GM23248 (cell line): ENCODE data around the gene MED22. TPM values are rescaled to one million over a fixed set of nuclear protein-coding genes. Genes with fewer than 3 reads are reported as not detected.
"Not testable (repeated sequence)": the region's sequence is repeated elsewhere in the genome, so short reads cannot be mapped to it uniquely, and the experiment has no call there.

Experiments used
- DNase-seq: peaks from one replicate; pipeline ENCODE4 v3.0.0-alpha.2; 2015
- H2AFZ ChIP-seq: fragments of 200-600 bp; sonication (generic); 2 replicates; pipeline ENCODE4 v1.6.1; 2016; ENCODE audit warnings: antibody characterized with exemption
- H3F3A ChIP-seq: fragments of 200-600 bp; sonication (generic); 2 replicates; pipeline ENCODE4 v1.6.1; 2016; ENCODE audit warnings: mild to moderate bottlenecking, antibody characterized with exemption, mixed run types; ENCODE audit not compliant: insufficient read depth
- H3K27ac ChIP-seq: fragments of 200-600 bp; sonication (generic); 2 replicates; pipeline ENCODE4 v1.5.1; 2016; ENCODE audit warnings: mild to moderate bottlenecking
- H3K27me3 ChIP-seq: fragments of 200-600 bp; sonication (generic); replicated peaks from 2 replicates; pipeline ENCODE4 v1.6.1; 2016; ENCODE audit warnings: mild to moderate bottlenecking; ENCODE audit not compliant: insufficient read depth
- H3K36me3 ChIP-seq: fragments of 200-600 bp; sonication (generic); 2 replicates; pipeline ENCODE4 v1.6.1; 2016; ENCODE audit warnings: low read depth, mild to moderate bottlenecking
- H3K4me1 ChIP-seq: fragments of 200-600 bp; sonication (generic); 2 replicates; pipeline ENCODE4 v1.6.1; 2016; ENCODE audit warnings: mild to moderate bottlenecking; ENCODE audit not compliant: insufficient read depth
- H3K4me2 ChIP-seq: fragments of 200-600 bp; sonication (generic); one replicate; pipeline ENCODE4 v1.6.1; 2016; ENCODE audit warnings: mild to moderate bottlenecking; ENCODE audit not compliant: unreplicated experiment
- H3K4me3 ChIP-seq: fragments of 200-600 bp; sonication (generic); 2 replicates; pipeline ENCODE4 v1.5.1; 2016; ENCODE audit warnings: mild to moderate bottlenecking
- H3K79me2 ChIP-seq: fragments of 200-600 bp; sonication (generic); 2 replicates; pipeline ENCODE4 v1.6.1; 2016; ENCODE audit warnings: mild to moderate bottlenecking; ENCODE audit not compliant: insufficient read depth
- H3K9ac ChIP-seq: fragments of 200-600 bp; sonication (generic); 2 replicates; pipeline ENCODE4 v1.6.1; 2016; ENCODE audit warnings: mild to moderate bottlenecking
- H3K9me2 ChIP-seq: fragments of 200-600 bp; sonication (generic); 2 replicates; pipeline ENCODE4 v1.6.1; 2016; ENCODE audit warnings: mixed run types, mild to moderate bottlenecking, moderate library complexity; ENCODE audit not compliant: insufficient read depth
- H3K9me3 ChIP-seq: fragments of 200-600 bp; sonication (generic); one replicate; pipeline ENCODE4 v1.6.1; 2017; ENCODE audit warnings: low read depth
- H4K20me1 ChIP-seq: fragments of 200-600 bp; sonication (generic); 2 replicates; pipeline ENCODE4 v1.6.0; 2016; ENCODE audit not compliant: insufficient read depth
- EZH2 ChIP-seq: fragments of 200-600 bp; sonication (generic); IDR thresholded peaks from 2 replicates; pipeline ENCODE4 v1.6.1; 2018; ENCODE audit warnings: antibody characterized with exemption, mild to moderate bottlenecking; ENCODE audit not compliant: insufficient read depth, poor library complexity, severe bottlenecking
- EZH2phosphoT487 ChIP-seq: fragments of 200-600 bp; sonication (generic); IDR thresholded peaks from 2 replicates; pipeline ENCODE4 v1.6.1; 2018; ENCODE audit warnings: antibody characterized with exemption, moderate library complexity, mild to moderate bottlenecking, low read depth; ENCODE audit not compliant: insufficient read depth
- WGBS, 2 experiments: methylation state at CpG; one replicate each; pipeline ENCODE4 v1.1.6; 2015 to 2017; ENCODE audit warnings: low lambda C conversion rate in 2 of 2, low coverage in 1 of 2; ENCODE audit errors: missing lambda C conversion rate in 2 of 2; 5-methylcytosine and 5-hydroxymethylcytosine counted together
- in situ Hi-C: fragments of 300-500 bp; cut with MboI; formaldehyde crosslinking; loops from 2 replicates; pipeline ENCODE4 v1.15.0; 2020
- polyA plus RNA-seq: library from polyadenylated mRNA; unstranded; fragments of >200 nt; fragmentation: Nextera tagmentation; extraction: Ambion mirVana; gene quantifications from 2 replicates; pipeline ENCODE4 v1.2.1, GENCODE V29; 2016
- total RNA-seq: library from RNA; depleted of rRNA; stranded (reverse); fragments of >200 nt; shearing (Covaris generic); gene quantifications from 2 replicates; pipeline ENCODE4 v1.2.3, GENCODE V29; 2014

The MED22 gene
- total and polyA plus RNA-seq, 2 experiments from 2014 or later = 14.1 to 28.6 TPM

- Histone ChIP-seq H3K9ac (peak within 1 kb of the TSS; percentile 85), H3K4me1 (peaks cover 10% of the 10 kb centered on the region; the same call in 1 of the 2 replicates), H3K27ac (peak within 1 kb of the TSS; percentile 58), H3K4me3 (peak within 1 kb of the TSS; percentile 98), H3K9me2 (no peaks in the 10 kb centered on the region), H3K9me3 (no peaks in the 10 kb centered on the region), H3K27me3 (no peaks in the 10 kb centered on the region), H2AFZ (peak within 1 kb of the TSS; percentile 83), H4K20me1 (no peaks in the 10 kb centered on the region), H3K79me2 (peaks cover 35% of the 10 kb centered on the region), H3K36me3 (peaks cover 14% of the 10 kb centered on the region; the same call in 1 of the 2 replicates), H3K4me2 (peak within 1 kb of the TSS; percentile 92), H3F3A (peaks cover 15% of the 10 kb centered on the region)
- in situ Hi-C loops = no loop called here
- 4 to 6% methylated on average over 68 to 70 of the region's 70 CpGs for WGBS, 2 experiments
- no peak for TF ChIP-seq EZH2
- no peak for TF ChIP-seq EZH2phosphoT487
- DNase-seq = peak; percentile 97
Measured at GRCh38 chr9:133335924-133336811, 11.8 kb downstream of the MED22 start, which contains the start of gene SURF6. TSS of gene SURF6 (minus strand) at chr9:133336188. CDS start at chr9:133336132, 56 bp downstream.

- H3K9me3 ChIP-seq, H4K20me1 ChIP-seq, in situ Hi-C loops, H3K27ac ChIP-seq, H3K9me2 ChIP-seq, H3K27me3 ChIP-seq, H3K4me1 ChIP-seq, DNase-seq, H2AFZ ChIP-seq: not testable (repeated sequence)
- Histone ChIP-seq H3K4me3 (peak overlapping the region; percentile 98), H3K9ac (peak overlapping the region; percentile 85), H3K4me2 (peak overlapping the region; percentile 92), H3K36me3 (peaks cover 22% of the 10 kb centered on the region; the same call in 1 of the 2 replicates), H3F3A (peaks cover 20% of the 10 kb centered on the region), H3K79me2 (peaks cover 35% of the 10 kb centered on the region)
- WGBS, 2 experiments = 84 to 86% methylated on average over 11 of the region's 11 CpGs
Measured at GRCh38 chr9:133334888-133335287, 13.0 kb downstream of the MED22 start.

GRCh38 chr9:133334161-133334560, 13.8 kb downstream of the MED22 start:
- Histone ChIP-seq H3K9me3 (no peaks in the 10 kb centered on the region), H3F3A (peaks cover 24% of the 10 kb centered on the region), H3K36me3 (peaks cover 16% of the 10 kb centered on the region; the same call in 1 of the 2 replicates), H3K4me2 (no peak overlapping the region), H3K79me2 (peaks cover 35% of the 10 kb centered on the region), H3K4me1 (peaks cover 10% of the 10 kb centered on the region; the same call in 1 of the 2 replicates), H4K20me1 (no peaks in the 10 kb centered on the region), H3K4me3 (peak overlapping the region; percentile 98; the same call in 1 of the 2 replicates), H3K27ac (no peak overlapping the region), H2AFZ (no peak overlapping the region), H3K27me3 (no peaks in the 10 kb centered on the region), H3K9ac (peak overlapping the region; percentile 85), H3K9me2 (no peaks in the 10 kb centered on the region)
- in situ Hi-C loops = no loop called here
- DNase-seq = no peak
- no peak for TF ChIP-seq EZH2phosphoT487
- no peak for TF ChIP-seq EZH2
- 95 to 100% methylated on average over 5 to 6 of the region's 6 CpGs for WGBS, 2 experiments

- Histone ChIP-seq H3K4me1 (peaks cover 10% of the 10 kb centered on the region; the same call in 1 of the 2 replicates), H3K4me2 (no peak overlapping the region), H3K4me3 (no peak overlapping the region), H3K9me3 (no peaks in the 10 kb centered on the region), H3F3A (peaks cover 24% of the 10 kb centered on the region), H3K27ac (no peak overlapping the region), H3K27me3 (no peaks in the 10 kb centered on the region), H2AFZ (no peak overlapping the region), H3K79me2 (peaks cover 35% of the 10 kb centered on the region), H3K9ac (no peak overlapping the region), H4K20me1 (no peaks in the 10 kb centered on the region), H3K36me3 (peaks cover 11% of the 10 kb centered on the region; the same call in 1 of the 2 replicates), H3K9me2 (no peaks in the 10 kb centered on the region)
- TF ChIP-seq EZH2phosphoT487 (no peak), EZH2 (no peak)
- 94% methylated on average over 9 of the region's 10 CpGs for WGBS, 2 experiments
- no peak for DNase-seq
- in situ Hi-C loops = no loop called here
Measured at GRCh38 chr9:133333566-133333965, 14.4 kb downstream of the MED22 start.
